ENCODE measurements around the gene ARHGAP24.

The ARHGAP24 gene

DNA sequence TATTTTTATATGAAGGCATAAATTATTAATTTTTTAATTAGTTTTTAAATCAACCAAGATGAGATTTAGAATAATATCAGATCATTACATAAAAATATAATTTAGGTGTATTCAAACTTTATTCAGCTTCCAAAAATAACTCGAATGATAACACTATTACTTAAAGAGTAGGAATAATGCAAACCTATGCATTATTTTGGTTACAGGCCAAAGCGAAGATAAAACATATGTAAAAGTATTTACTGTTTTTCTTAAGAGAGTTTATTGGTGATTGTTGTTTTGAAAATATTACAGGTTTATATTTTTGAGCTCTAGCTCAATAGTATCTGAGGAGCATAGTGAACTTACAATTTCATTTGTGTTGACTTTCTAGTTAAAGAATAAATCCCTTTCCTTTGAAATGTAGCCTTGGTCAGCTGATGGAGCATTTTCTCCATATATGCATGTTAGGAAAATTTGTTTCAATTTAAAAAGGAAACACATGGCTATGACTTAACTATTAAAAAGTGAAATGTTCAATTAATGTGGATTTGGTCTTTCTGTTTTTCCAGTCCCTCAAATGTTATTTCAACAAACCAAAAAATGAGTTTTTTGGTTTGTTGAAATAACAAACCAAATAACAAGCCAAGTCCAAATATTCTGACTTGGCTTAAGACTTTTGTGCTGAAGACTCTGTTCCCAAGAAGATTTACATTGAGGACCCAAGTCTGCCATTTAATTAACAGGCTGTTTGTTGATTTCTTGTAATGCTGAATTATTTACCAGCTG is 346.9 kb downstream of the ARHGAP24 start:
- TF ChIP-seq FOXM1 (IDR thresholded peaks at IDR 0.05; ENCODE audit: borderline replicate concordance) (no peak), ARNT (IDR thresholded peaks at IDR 0.05) (no peak), LEF1 (IDR thresholded peaks at IDR 0.05; ENCODE audit: borderline replicate concordance) (no peak), FOXK2 (IDR thresholded peaks at IDR 0.05) (no peak)
- POLR2A ChIA-PET = no interaction called here
- CTCF ChIA-PET = interaction anchor here (0.6 kb wide), 1 partner anchor 146 kb away, joined by 4 read pairs; no protein-coding TSS in a partner anchor
- DNase-seq (ENCODE audit: extremely low spot score) = no peak

DNA sequence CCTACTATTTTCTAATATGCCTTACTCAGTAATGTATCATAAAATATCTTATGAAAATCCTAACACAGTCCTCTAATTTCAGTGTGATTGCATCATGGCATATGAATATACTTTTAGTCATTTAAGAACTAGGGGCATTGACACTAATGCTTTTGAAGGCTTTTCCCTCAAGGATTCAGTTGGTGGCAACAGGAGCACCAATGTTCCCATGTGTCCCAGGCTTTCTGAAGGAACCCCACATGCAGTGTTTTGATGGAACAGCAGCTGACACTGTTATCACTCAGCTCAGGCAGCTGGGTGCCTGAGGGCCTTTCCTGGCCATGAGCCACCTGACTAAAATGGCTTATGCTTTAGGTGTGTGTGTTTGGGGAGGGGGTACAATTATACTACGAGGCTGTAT is 348.3 kb downstream of the ARHGAP24 start:
- no peak for DNase-seq (ENCODE audit: extremely low spot score)
- TF ChIP-seq NFRKB (IDR thresholded peaks at IDR 0.05) (no peak), SP1 (IDR thresholded peaks at IDR 0.05) (no peak), SUZ12 (IDR thresholded peaks at IDR 0.05) (no peak), FOXA1 (IDR thresholded peaks at IDR 0.05) (no peak), FOXK2 (IDR thresholded peaks at IDR 0.05) (no peak)
- ChIA-PET POLR2A (no interaction called here), CTCF (interaction anchor here (2.0 kb wide), 1 partner anchor 26 kb away, joined by 9 read pairs; no protein-coding TSS in a partner anchor)

DNA sequence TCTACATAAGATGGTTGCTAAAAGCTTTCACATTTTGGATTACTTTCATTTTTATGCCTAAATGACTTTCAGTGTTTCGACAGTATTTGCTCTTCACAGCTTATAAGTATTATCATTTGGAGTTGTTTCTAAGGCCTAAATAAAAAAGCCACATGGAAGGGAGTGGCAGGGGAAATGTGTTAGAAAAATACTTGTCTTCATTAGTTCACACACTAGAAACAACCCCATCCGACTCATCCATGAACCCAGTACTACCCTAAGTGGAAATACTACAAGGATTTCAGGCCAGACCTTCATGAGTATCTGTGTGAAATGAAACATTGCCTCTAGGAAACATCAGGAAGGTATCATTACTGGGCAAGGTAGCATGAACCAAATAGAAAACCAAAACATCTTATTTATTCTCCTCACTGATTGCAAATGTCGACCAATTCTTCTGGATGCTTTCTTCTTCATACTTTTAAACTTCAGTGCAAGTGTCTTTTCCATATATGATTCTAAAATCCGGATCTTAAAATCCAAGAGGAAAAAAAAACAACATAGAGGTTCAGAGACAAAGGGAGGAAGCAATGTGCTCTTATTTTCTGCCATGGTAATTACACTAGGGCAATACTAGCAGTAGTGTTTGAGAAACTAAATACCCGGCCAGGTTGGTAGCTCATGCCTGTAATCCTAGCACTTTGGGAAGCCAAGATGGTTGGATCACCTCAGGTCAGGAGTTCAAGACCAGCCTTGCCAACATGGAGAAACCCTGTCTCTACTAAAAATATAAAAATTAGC is 349.4 kb downstream of the ARHGAP24 start:
- POLR2A ChIA-PET = no interaction called here
- CTCF ChIA-PET = interaction anchor here (2.0 kb wide), 1 partner anchor 27 kb away, joined by 9 read pairs; no protein-coding TSS in a partner anchor
- DNase-seq (ENCODE audit: extremely low spot score) = no peak
- TF ChIP-seq SUZ12 (IDR thresholded peaks at IDR 0.05) (no peak), BHLHE40 (IDR thresholded peaks at IDR 0.05; ENCODE audit: borderline replicate concordance) (no peak), FOXK2 (IDR thresholded peaks at IDR 0.05) (no peak), PKNOX1 (IDR thresholded peaks at IDR 0.05) (no peak), FOXM1 (IDR thresholded peaks at IDR 0.05; ENCODE audit: borderline replicate concordance) (no peak), ZNF384 (IDR thresholded peaks at IDR 0.05) (no peak)

DNA sequence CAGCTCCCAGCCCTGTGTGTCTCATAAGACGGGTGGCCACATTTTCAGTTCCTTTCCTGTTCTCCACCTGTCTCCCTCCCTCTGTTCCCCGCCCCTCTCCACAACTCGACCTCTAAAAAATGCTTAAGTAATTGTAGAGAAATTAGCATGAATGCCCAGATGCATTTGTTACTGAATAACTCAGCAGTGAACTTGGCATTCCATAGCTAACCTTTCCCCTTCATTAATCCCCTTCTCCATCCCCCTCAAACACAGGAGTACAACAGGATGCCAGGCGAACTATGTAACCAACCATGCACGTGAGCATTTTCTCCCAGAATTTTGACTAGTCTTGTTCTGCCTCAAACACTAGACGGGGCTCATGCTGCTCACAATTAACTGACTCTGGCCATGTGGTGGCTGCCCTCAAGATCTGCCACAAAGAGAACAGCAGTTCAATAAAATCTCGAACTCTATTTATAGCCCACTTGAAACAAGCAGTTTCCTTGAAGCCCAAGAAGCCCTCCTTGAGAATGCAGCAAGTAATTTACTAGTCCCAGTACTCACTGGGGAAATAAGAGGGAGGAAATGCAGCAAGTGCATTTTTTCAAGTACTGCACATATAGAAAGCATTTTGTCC is 351.2 kb downstream of the ARHGAP24 start:
- no peak for TF ChIP-seq HDGF (IDR thresholded peaks at IDR 0.05; ENCODE audit: borderline replicate concordance)
- no peak for TF ChIP-seq NFRKB (IDR thresholded peaks at IDR 0.05)
- TF ChIP-seq L3MBTL2 (conservative IDR thresholded peaks at IDR 0.05) = peak; percentile 81
- no peak for TF ChIP-seq ARNT (IDR thresholded peaks at IDR 0.05)
- TF ChIP-seq CTBP1 (IDR thresholded peaks at IDR 0.05; ENCODE audit: borderline replicate concordance) = peak; percentile 11; the same call in 1 of the 2 replicates
- no peak for TF ChIP-seq TARDBP (IDR thresholded peaks at IDR 0.05)
- TF ChIP-seq PKNOX1 (IDR thresholded peaks at IDR 0.05) = no peak
- no peak for TF ChIP-seq BHLHE40 (IDR thresholded peaks at IDR 0.05; ENCODE audit: borderline replicate concordance)
- DNase-seq (ENCODE audit: extremely low spot score) = peak; percentile 51
- CTCF ChIA-PET = interaction anchor here (0.7 kb wide), 1 partner anchor 241 kb away, joined by 3 read pairs; no protein-coding TSS in a partner anchor
- POLR2A ChIA-PET = no interaction called here

DNA sequence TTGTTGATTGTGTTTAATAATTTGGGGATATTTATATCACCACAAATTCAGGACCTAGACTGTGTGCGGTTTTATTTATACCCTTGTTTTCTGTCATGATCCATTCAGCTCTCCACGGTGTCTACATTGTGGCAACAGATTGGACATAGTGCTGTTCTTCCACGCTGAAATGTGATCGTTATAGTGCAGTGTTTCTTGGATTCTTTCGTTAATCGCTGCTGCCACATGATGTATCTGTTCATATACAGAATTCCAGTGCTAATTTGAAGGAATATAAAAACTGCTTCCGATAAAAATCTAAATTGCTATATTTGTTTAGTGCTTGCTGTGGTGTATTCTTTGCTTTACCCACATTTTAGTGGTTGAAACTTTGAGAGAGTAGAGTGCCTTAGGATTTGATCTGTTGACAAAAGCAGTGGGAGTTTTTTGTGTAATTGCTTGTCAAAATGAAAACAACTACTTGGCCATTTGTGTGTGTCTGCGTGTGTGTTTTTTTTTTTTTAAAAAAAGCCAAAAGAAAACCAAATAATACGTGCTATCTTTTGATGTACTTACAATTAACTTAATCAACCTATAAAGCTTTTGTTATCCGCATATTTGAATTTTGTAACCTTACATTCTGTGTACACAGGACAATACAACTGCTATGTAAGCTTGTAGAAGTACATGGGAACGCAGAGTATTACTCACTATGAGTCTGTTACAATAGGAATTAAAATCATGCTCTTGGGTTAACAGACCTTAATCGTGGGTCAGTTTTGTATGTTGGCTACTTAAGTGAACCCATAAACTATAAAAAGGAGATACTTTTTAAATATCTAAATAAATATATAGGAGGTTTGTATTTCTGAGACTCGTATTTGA is 353.3 kb downstream of the ARHGAP24 start:
- ChIA-PET POLR2A (no interaction called here), CTCF (interaction anchor here (0.9 to 1.8 kb wide), 2 partner anchors 14 to 32 kb away, joined by 4 to 5 read pairs; no protein-coding TSS in a partner anchor)
- TF ChIP-seq CTBP1 (IDR thresholded peaks at IDR 0.05; ENCODE audit: borderline replicate concordance) = no peak
- peak; percentile 61; the same call in 1 of the 2 replicates for TF ChIP-seq ZNF384 (IDR thresholded peaks at IDR 0.05)
- peak; percentile 56; the same call in 1 of the 2 replicates for TF ChIP-seq FOXA1 (IDR thresholded peaks at IDR 0.05)
- peak; percentile 11 for DNase-seq (ENCODE audit: extremely low spot score)

- no peak for TF ChIP-seq NFRKB (IDR thresholded peaks at IDR 0.05)
- ChIA-PET CTCF (no interaction called here), POLR2A (no interaction called here)
- no peak for DNase-seq (ENCODE audit: extremely low spot score)
Observed at GRCh38 chr4:85829276-85830051, 354.5 kb downstream of the ARHGAP24 start.
